Mucosa of descending colon (tissue), 3 donors: ENCODE results near the gene ZNF621. TPM values are rescaled to one million over a fixed set of nuclear protein-coding genes. Genes with fewer than 3 reads are reported as not detected.
"Not testable (repeated sequence)": the region's sequence is repeated elsewhere in the genome, so short reads cannot be mapped to it uniquely, and the experiment has no call there.

Source experiments
- ATAC-seq: fragments of 200-7000 bp; cut with Tn5 transposase; one replicate; pipeline ENCODE4 v1.9.1; 2020; ENCODE audit warnings: mild to moderate bottlenecking, moderate library complexity
- DNase-seq, 3 donors: peaks; one replicate each; pipeline ENCODE4 v3.0.0-alpha.2; 2020
- H3K36me3 ChIP-seq: fragments of 200-600 bp; one replicate; pipeline ENCODE4 v1.8.0; 2021; ENCODE audit warnings: low read depth, mild to moderate bottlenecking
- H3K4me1 ChIP-seq: fragments of 200-600 bp; one replicate; pipeline ENCODE4 v1.8.0; 2021; ENCODE audit warnings: low read depth, mild to moderate bottlenecking
- H3K4me3 ChIP-seq: fragments of 200-600 bp; one replicate; pipeline ENCODE4 v1.8.0; 2021; ENCODE audit warnings: mild to moderate bottlenecking
- H3K9me3 ChIP-seq: fragments of 200-600 bp; one replicate; pipeline ENCODE4 v1.8.0; 2021; ENCODE audit warnings: mild to moderate bottlenecking
- CTCF ChIP-seq: fragments of 200-600 bp; IDR thresholded peaks from one replicate; pipeline ENCODE4 v1.8.0; 2022; ENCODE audit warnings: antibody characterized with exemption, mild to moderate bottlenecking
- intact Hi-C, 2 donors: fragments of 100-400 bp; cut with DNase I in 1 of 2; cut with micrococcal nuclease in 1 of 2; formaldehyde crosslinking; loops; one replicate each; pipeline versions ENCODE4 v1.11.0 to v1.11.1; 2022; cut with DNase I, micrococcal nuclease
- total RNA-seq, 3 donors: library from RNA; stranded (reverse); fragmentation: NEBNext Ultra II Directional in 2 of 3; extraction: Animal tissue kit (Norgen Biotek cat#: 25700) in 2 of 3; gene quantifications; one replicate each; pipeline versions ENCODE4 v1.2.1 to v1.2.4, GENCODE V29; 2021 to 2023
- donor health status: DM: no; HTN: no; CAD: no; lungs with moderate emphysema.
- donor health status: DM: no; HTN: no; CAD: no.
- donor health status: DM: no; HTN: yes; CAD: no.

Gene ZNF621
- total RNA-seq, 3 donors from 2014 or later, result 16.6 to 21.9 (median 18.6) TPM

DNA sequence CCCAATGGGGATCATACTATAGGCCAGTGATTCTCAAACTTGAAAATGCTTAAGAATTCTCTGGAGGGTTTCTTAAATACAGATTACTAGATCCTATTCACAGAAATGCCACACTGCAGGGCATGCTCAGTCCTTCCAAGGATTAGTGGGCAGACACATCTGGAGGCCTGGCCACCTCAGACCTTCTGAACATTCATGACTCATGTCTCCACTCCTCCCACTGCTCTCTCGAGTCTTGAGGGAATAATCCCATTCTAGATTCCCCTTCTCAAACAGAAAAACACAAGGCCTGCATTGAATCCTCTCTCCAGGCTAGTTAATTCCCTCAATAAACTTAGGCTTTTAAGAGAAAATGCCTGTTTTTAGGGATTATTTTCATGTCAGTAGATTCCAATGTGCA lies 22.1 kb downstream of the ZNF621 start:
- ATAC-seq (peak; percentile 25), DNase-seq (no peak)
- intact Hi-C loops, result no loop called here
- H3K4me3 ChIP-seq, result no peak overlapping the region
- TF ChIP-seq CTCF, result no peak
- H3K36me3 ChIP-seq, result no peaks in the 10 kb centered on the region
- no peaks in the 10 kb centered on the region for H3K9me3 ChIP-seq
- H3K4me1 ChIP-seq, result no peaks in the 10 kb centered on the region

DNA sequence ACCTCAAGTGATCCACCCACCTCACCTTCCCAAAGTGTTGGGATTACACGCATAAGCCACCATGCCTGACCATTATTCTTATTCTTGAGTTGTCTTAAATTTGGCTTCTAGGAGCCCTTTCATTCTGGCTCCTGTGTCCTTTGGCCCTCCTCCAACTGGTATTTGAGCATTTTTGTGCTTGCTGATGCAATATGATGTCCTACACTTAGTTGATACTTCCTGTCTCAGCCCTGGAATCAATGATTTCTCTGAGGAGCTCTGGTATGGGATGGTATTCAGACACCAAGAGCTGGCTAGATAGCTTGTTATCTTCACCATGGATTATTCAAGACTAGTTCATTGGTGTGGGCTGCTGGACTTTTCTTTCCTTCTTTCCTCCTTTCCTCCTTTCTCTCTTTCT lies 25.4 kb downstream of the ZNF621 start:
- no peaks in the 10 kb centered on the region for H3K9me3 ChIP-seq
- no peak overlapping the region for H3K4me3 ChIP-seq
- H3K36me3 ChIP-seq, result no peaks in the 10 kb centered on the region
- DNase-seq (no peak), ATAC-seq (no peak)
- intact Hi-C loops, result no loop called here
- H3K4me1 ChIP-seq, result no peaks in the 10 kb centered on the region
- no peak for TF ChIP-seq CTCF

GRCh38 chr3:40557575-40558161 lies 32.9 kb downstream of the ZNF621 start:
- TF ChIP-seq CTCF, result no peak
- no peaks in the 10 kb centered on the region for H3K36me3 ChIP-seq
- intact Hi-C loops, result no loop called here
- no peaks in the 10 kb centered on the region for H3K9me3 ChIP-seq
- no peak overlapping the region for H3K4me3 ChIP-seq
- peak; percentile 60 for ATAC-seq
- no peak for DNase-seq
- no peaks in the 10 kb centered on the region for H3K4me1 ChIP-seq

GRCh38 chr3:40562482-40562881 lies 37.7 kb downstream of the ZNF621 start:
- H3K4me1 ChIP-seq, intact Hi-C loops, H3K36me3 ChIP-seq, H3K9me3 ChIP-seq, ATAC-seq, H3K4me3 ChIP-seq, DNase-seq: not testable (repeated sequence)

DNA sequence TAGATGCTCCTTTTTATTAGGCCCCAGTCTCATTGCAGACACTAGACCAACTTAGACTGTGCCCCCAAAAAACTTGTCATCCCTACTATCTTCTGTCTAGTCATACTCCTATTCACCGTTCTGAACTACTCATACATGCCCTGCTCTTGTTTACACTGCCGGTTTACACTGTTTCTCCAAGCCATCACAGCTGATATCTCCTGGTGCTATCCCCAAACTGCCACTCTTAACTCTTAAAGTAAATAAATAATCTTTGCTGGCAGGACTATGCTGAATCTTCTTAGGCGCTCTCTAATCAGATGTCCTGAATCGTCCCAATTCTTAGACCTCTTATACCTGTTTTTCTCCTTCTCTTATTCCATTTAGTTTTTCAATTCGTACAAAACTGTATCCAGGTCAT lies 40.9 kb downstream of the ZNF621 start:
- H3K4me1 ChIP-seq, ATAC-seq, intact Hi-C loops, H3K9me3 ChIP-seq, DNase-seq, H3K36me3 ChIP-seq, H3K4me3 ChIP-seq: not testable (repeated sequence)

DNA sequence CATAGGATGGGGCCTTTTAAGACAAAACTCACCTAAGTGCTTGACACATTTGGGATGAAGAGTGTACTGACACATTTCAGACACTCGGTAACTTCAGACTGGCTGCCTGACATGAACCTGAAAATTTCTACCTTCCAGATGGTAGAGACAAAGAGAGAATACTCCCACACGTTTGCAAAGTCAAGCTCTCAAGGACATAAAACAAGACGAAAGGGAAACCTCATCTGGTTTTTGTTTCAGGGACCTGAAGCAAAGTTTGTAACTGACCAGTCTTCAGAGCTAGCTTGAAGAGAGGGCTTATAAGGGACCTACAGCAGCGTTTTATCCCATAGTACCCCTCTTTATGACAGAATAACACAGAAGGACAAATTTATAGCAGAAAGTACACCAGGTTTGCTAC lies 41.9 kb downstream of the ZNF621 start:
- ATAC-seq, result no peak
- H3K4me3 ChIP-seq, result no peak overlapping the region
- no peak for TF ChIP-seq CTCF

DNA sequence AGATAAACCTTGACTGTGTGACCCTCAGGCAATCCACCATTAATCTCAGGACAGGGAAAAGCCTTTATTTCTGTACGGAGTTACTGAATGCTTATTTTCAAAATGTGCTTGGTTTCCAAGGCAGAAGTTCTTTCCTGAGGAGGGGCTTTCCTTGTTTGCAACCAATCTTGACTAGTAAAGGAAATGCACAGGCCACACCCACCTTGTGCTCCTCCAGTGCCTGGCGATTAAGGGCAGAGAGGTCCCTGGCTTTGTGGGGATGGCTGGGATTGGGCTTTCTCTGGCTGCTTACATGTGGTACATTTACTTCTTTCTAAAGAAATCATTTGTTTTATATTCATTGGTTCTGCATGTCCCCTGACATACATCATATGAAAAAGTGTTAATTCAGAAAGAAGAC lies 47.8 kb downstream of the ZNF621 start:
- H3K4me3 ChIP-seq, result no peak overlapping the region
- no peaks in the 10 kb centered on the region for H3K4me1 ChIP-seq
- intact Hi-C loops, result no loop called here
- H3K9me3 ChIP-seq, result no peaks in the 10 kb centered on the region
- DNase-seq, result no peak
- H3K36me3 ChIP-seq, result no peaks in the 10 kb centered on the region
- ATAC-seq, result no peak
- TF ChIP-seq CTCF, result no peak

More for the DNA sequence above, 41.9 kb downstream of the ZNF621 start:
- DNase-seq, result no peak
- H3K36me3 ChIP-seq, result no peaks in the 10 kb centered on the region
- intact Hi-C loops, result no loop called here
- H3K9me3 ChIP-seq, result no peaks in the 10 kb centered on the region
- no peaks in the 10 kb centered on the region for H3K4me1 ChIP-seq
